Mesothelial cell of epicardium (in vitro differentiated cells): ENCODE data around the gene TBC1D16. TPM values are rescaled to one million over a fixed set of nuclear protein-coding genes. Genes with fewer than 3 reads are reported as not detected.

Experiments
- DNase-seq, 2 experiments: peaks; one replicate each; pipeline ENCODE4 v3.0.0; 2021; ENCODE audit warnings: low spot score in 2 of 2; ENCODE audit not compliant: unreplicated experiment in 2 of 2
- H3K27ac Mint-ChIP-seq: 2 replicates; pipeline ENCODE4 v1.8.0; 2021; ENCODE audit warnings: mixed read lengths
- H3K27me3 Mint-ChIP-seq: 2 replicates; pipeline ENCODE4 v1.8.0; 2021; ENCODE audit warnings: low read depth, mixed read lengths
- H3K36me3 Mint-ChIP-seq: 2 replicates; pipeline ENCODE4 v1.8.0; 2021; ENCODE audit warnings: mixed read lengths
- H3K4me1 Mint-ChIP-seq: 2 replicates; pipeline ENCODE4 v1.8.0; 2021; ENCODE audit warnings: mixed read lengths
- H3K4me3 Mint-ChIP-seq: 2 replicates; pipeline ENCODE4 v1.8.0; 2021; ENCODE audit warnings: mild to moderate bottlenecking, moderate library complexity, mixed read lengths
- H3K9me3 Mint-ChIP-seq: 2 replicates; pipeline ENCODE4 v1.8.0; 2021; ENCODE audit warnings: mixed read lengths
- CTCF ChIP-seq: fragments of 200-600 bp; sonication (generic); IDR thresholded peaks from one replicate; pipeline ENCODE4 v1.5.0; 2021; ENCODE audit warnings: antibody characterized with exemption; ENCODE audit not compliant: unreplicated experiment
- total RNA-seq: library from RNA; stranded (reverse); gene quantifications from 3 replicates; pipeline ENCODE4 v1.2.1, GENCODE V29; 2021

Gene TBC1D16
- total RNA-seq, 1 donor from 2014 or later, result 76.0 TPM

- no peak for DNase-seq
- no peaks in the 10 kb centered on the region for H3K9me3 Mint-ChIP-seq
- H3K27ac Mint-ChIP-seq, result no peak overlapping the region
- H3K36me3 Mint-ChIP-seq, result no peaks in the 10 kb centered on the region
- peaks cover 10% of the 10 kb centered on the region for H3K4me1 Mint-ChIP-seq
- H3K27me3 Mint-ChIP-seq, result peaks cover 38% of the 10 kb centered on the region
- no peak for TF ChIP-seq CTCF
- no peak overlapping the region for H3K4me3 Mint-ChIP-seq
Measured at GRCh38 chr17:79927136-79927661, 108.5 kb downstream of the TBC1D16 start.

GRCh38 chr17:79926605-79927135, 109.0 kb downstream of the TBC1D16 start:
- Mint-ChIP-seq H3K4me3 (no peak overlapping the region), H3K36me3 (no peaks in the 10 kb centered on the region), H3K27me3 (peaks cover 33% of the 10 kb centered on the region), H3K9me3 (no peaks in the 10 kb centered on the region), H3K4me1 (peaks cover 15% of the 10 kb centered on the region), H3K27ac (no peak overlapping the region)
- no peak for TF ChIP-seq CTCF
- DNase-seq, result no peak

GRCh38 chr17:79926142-79926604, 109.5 kb downstream of the TBC1D16 start:
- DNase-seq, result no peak
- Mint-ChIP-seq H3K27ac (no peak overlapping the region), H3K9me3 (no peaks in the 10 kb centered on the region), H3K36me3 (no peaks in the 10 kb centered on the region), H3K27me3 (peaks cover 28% of the 10 kb centered on the region), H3K4me1 (peaks cover 11% of the 10 kb centered on the region), H3K4me3 (no peak overlapping the region)
- no peak for TF ChIP-seq CTCF

- Mint-ChIP-seq H3K27me3 (peaks cover 23% of the 10 kb centered on the region), H3K4me1 (peaks cover 8% of the 10 kb centered on the region), H3K4me3 (no peak overlapping the region), H3K9me3 (no peaks in the 10 kb centered on the region), H3K27ac (no peak overlapping the region), H3K36me3 (no peaks in the 10 kb centered on the region)
- DNase-seq, result no peak
- no peak for TF ChIP-seq CTCF
Measured at GRCh38 chr17:79925242-79925957, 110.3 kb downstream of the TBC1D16 start.

GRCh38 chr17:79924639-79924976, 111.1 kb downstream of the TBC1D16 start:
- Mint-ChIP-seq H3K9me3 (no peaks in the 10 kb centered on the region), H3K36me3 (no peaks in the 10 kb centered on the region)

More at GRCh38 chr17:79924639-79924976, 111.1 kb downstream of the TBC1D16 start:
- Mint-ChIP-seq H3K4me1 (peaks cover 8% of the 10 kb centered on the region), H3K27ac (no peak overlapping the region), H3K4me3 (no peak overlapping the region), H3K27me3 (peaks cover 21% of the 10 kb centered on the region)
- TF ChIP-seq CTCF, result peak; percentile 13
- DNase-seq, result no peak
